ENCODE measurements around the gene SSH3.

DNA sequence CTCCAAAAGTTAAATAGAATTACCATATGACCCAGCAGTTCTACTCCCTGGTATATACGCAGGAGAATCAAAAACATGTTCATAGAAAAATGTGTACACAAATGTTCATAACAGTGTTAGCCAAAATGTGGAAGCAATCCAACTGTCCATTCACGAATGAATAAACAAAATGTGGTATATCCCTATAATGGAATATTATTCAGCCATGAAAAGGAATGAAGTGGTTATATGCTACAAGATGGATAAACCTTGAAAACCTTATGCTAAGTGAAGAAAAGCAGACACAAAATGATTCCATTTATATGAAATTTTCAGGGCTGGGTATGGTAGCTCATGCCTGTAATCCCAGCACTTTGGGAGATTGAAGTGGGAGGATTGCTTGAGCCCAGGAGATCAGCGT is 33.9 kb downstream of the SSH3 start:
- no peak for TF ChIP-seq POLR2A (IDR thresholded peaks at IDR 0.05)
- TF ChIP-seq, protein P1, sequence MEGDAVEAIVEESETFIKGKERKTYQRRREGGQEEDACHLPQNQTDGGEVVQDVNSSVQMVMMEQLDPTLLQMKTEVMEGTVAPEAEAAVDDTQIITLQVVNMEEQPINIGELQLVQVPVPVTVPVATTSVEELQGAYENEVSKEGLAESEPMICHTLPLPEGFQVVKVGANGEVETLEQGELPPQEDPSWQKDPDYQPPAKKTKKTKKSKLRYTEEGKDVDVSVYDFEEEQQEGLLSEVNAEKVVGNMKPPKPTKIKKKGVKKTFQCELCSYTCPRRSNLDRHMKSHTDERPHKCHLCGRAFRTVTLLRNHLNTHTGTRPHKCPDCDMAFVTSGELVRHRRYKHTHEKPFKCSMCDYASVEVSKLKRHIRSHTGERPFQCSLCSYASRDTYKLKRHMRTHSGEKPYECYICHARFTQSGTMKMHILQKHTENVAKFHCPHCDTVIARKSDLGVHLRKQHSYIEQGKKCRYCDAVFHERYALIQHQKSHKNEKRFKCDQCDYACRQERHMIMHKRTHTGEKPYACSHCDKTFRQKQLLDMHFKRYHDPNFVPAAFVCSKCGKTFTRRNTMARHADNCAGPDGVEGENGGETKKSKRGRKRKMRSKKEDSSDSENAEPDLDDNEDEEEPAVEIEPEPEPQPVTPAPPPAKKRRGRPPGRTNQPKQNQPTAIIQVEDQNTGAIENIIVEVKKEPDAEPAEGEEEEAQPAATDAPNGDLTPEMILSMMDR (IDR thresholded peaks at IDR 0.05 in 8 of 11, conservative IDR thresholded peaks at IDR 0.05 in 3 of 11): no peak

All from spleen (tissue), 7 donors.